ENCODE results near the gene TMOD4.

The TMOD4 gene

GRCh38 chr1:151142411-151143056 is 33.2 kb downstream of the TMOD4 start:
- no peak overlapping the region for H3K9ac ChIP-seq (ENCODE audit: low read depth, low read length)
- WGBS: 93% methylated on average over 4 of the region's 5 CpGs
- H3K27ac ChIP-seq (ENCODE audit: low read depth, low read length): no peak overlapping the region
- H3K4me3 ChIP-seq (ENCODE audit: low read length): no peak overlapping the region
- H3K27me3 ChIP-seq (ENCODE audit: insufficient read depth, low read length): peaks cover 19% of the 10 kb centered on the region
- H3K36me3 ChIP-seq (ENCODE audit: insufficient read depth, low read length): peaks cover 11% of the 10 kb centered on the region
- peaks cover 28% of the 10 kb centered on the region for H3K4me1 ChIP-seq (ENCODE audit: insufficient read depth, low read length)
- H3K9me3 ChIP-seq (ENCODE audit: insufficient read depth, low read depth, low read length): no peaks in the 10 kb centered on the region

- 93% methylated on average over 7 of the region's 7 CpGs for WGBS
- H3K4me3 ChIP-seq (ENCODE audit: low read length): no peak overlapping the region
- H3K36me3 ChIP-seq (ENCODE audit: insufficient read depth, low read length): peaks cover 31% of the 10 kb centered on the region
- peaks cover 10% of the 10 kb centered on the region for H3K27me3 ChIP-seq (ENCODE audit: insufficient read depth, low read length)
- H3K27ac ChIP-seq (ENCODE audit: low read depth, low read length): no peak overlapping the region
- H3K4me1 ChIP-seq (ENCODE audit: insufficient read depth, low read length): 0 out of 2 replicates have a peak, but pooled peaks cover 4% of the 10 kb centered on the region
- no peaks in the 10 kb centered on the region for H3K9me3 ChIP-seq (ENCODE audit: insufficient read depth, low read depth, low read length)
- no peak overlapping the region for H3K9ac ChIP-seq (ENCODE audit: low read depth, low read length)
These were observed 38.0 kb downstream of the TMOD4 start for GRCh38 chr1:151137789-151138188.

GRCh38 chr1:151135433-151136385 is 40.1 kb downstream of the TMOD4 start:
- Histone ChIP-seq H3K9me3 (ENCODE audit: insufficient read depth, low read depth, low read length) (no peaks in the 10 kb centered on the region), H3K27ac (ENCODE audit: low read depth, low read length) (no peak overlapping the region), H3K4me3 (ENCODE audit: low read length) (no peak overlapping the region), H3K4me1 (ENCODE audit: insufficient read depth, low read length) (peaks cover 3% of the 10 kb centered on the region; the same call in 1 of the 2 replicates), H3K27me3 (ENCODE audit: insufficient read depth, low read length) (peaks cover 23% of the 10 kb centered on the region), H3K9ac (ENCODE audit: low read depth, low read length) (no peak overlapping the region), H3K36me3 (ENCODE audit: insufficient read depth, low read length) (peaks cover 31% of the 10 kb centered on the region)
- 91% methylated on average over 12 of the region's 12 CpGs for WGBS

- peaks cover 3% of the 10 kb centered on the region; the same call in 1 of the 2 replicates for H3K4me1 ChIP-seq (ENCODE audit: insufficient read depth, low read length)
- no peak overlapping the region for H3K9ac ChIP-seq (ENCODE audit: low read depth, low read length)
- no peak overlapping the region for H3K27ac ChIP-seq (ENCODE audit: low read depth, low read length)
- H3K36me3 ChIP-seq (ENCODE audit: insufficient read depth, low read length): peaks cover 28% of the 10 kb centered on the region
- H3K4me3 ChIP-seq (ENCODE audit: low read length): no peak overlapping the region
- 93% methylated on average over 7 of the region's 7 CpGs for WGBS
- peaks cover 23% of the 10 kb centered on the region for H3K27me3 ChIP-seq (ENCODE audit: insufficient read depth, low read length)
- no peaks in the 10 kb centered on the region for H3K9me3 ChIP-seq (ENCODE audit: insufficient read depth, low read depth, low read length)
These were observed 40.8 kb downstream of the TMOD4 start for GRCh38 chr1:151134991-151135390.

- no peak overlapping the region for H3K9ac ChIP-seq (ENCODE audit: low read depth, low read length)
- H3K27me3 ChIP-seq (ENCODE audit: insufficient read depth, low read length): peaks cover 23% of the 10 kb centered on the region
- no peaks in the 10 kb centered on the region for H3K9me3 ChIP-seq (ENCODE audit: insufficient read depth, low read depth, low read length)
- no peak overlapping the region for H3K4me3 ChIP-seq (ENCODE audit: low read length)
- peaks cover 3% of the 10 kb centered on the region; the same call in 1 of the 2 replicates for H3K4me1 ChIP-seq (ENCODE audit: insufficient read depth, low read length)
- H3K36me3 ChIP-seq (ENCODE audit: insufficient read depth, low read length): peaks cover 26% of the 10 kb centered on the region
- H3K27ac ChIP-seq (ENCODE audit: low read depth, low read length): no peak overlapping the region
- WGBS: 90% methylated on average over 2 of the region's 3 CpGs
These were observed 41.4 kb downstream of the TMOD4 start for GRCh38 chr1:151134396-151134795.

- peak overlapping the region; percentile 56 for H3K4me3 ChIP-seq (ENCODE audit: low read length)
- H3K36me3 ChIP-seq (ENCODE audit: insufficient read depth, low read length): peaks cover 20% of the 10 kb centered on the region
- H3K9ac ChIP-seq (ENCODE audit: low read depth, low read length): no peak overlapping the region
- H3K9me3 ChIP-seq (ENCODE audit: insufficient read depth, low read depth, low read length): no peaks in the 10 kb centered on the region
- H3K27ac ChIP-seq (ENCODE audit: low read depth, low read length): no peak overlapping the region
- peaks cover 23% of the 10 kb centered on the region for H3K27me3 ChIP-seq (ENCODE audit: insufficient read depth, low read length)
- peaks cover 3% of the 10 kb centered on the region; the same call in 1 of the 2 replicates for H3K4me1 ChIP-seq (ENCODE audit: insufficient read depth, low read length)
- WGBS: 60% methylated on average over 65 of the region's 65 CpGs
These were observed 42.6 kb downstream of the TMOD4 start for GRCh38 chr1:151133018-151133806.

GRCh38 chr1:151132335-151133017 is 43.3 kb downstream of the TMOD4 start:
- peak overlapping the region; percentile 56 for H3K4me3 ChIP-seq (ENCODE audit: low read length)
- H3K27ac ChIP-seq (ENCODE audit: low read depth, low read length): peak overlapping the region; percentile 44; the same call in 1 of the 2 replicates
- H3K36me3 ChIP-seq (ENCODE audit: insufficient read depth, low read length): peaks cover 20% of the 10 kb centered on the region
- peaks cover 3% of the 10 kb centered on the region; the same call in 1 of the 2 replicates for H3K4me1 ChIP-seq (ENCODE audit: insufficient read depth, low read length)
- 61% methylated on average over 74 of the region's 74 CpGs for whole genome bisulfite sequencing
- peaks cover 23% of the 10 kb centered on the region for H3K27me3 ChIP-seq (ENCODE audit: insufficient read depth, low read length)
- H3K9ac ChIP-seq (ENCODE audit: low read depth, low read length): peak overlapping the region; percentile 56
- H3K9me3 ChIP-seq (ENCODE audit: insufficient read depth, low read depth, low read length): no peaks in the 10 kb centered on the region

- peaks cover 23% of the 10 kb centered on the region for H3K27me3 ChIP-seq (ENCODE audit: insufficient read depth, low read length)
- H3K4me1 ChIP-seq (ENCODE audit: insufficient read depth, low read length): peaks cover 3% of the 10 kb centered on the region; the same call in 1 of the 2 replicates
- WGBS: 19% methylated on average over 39 of the region's 39 CpGs
- peaks cover 18% of the 10 kb centered on the region for H3K36me3 ChIP-seq (ENCODE audit: insufficient read depth, low read length)
- peak overlapping the region; percentile 44; the same call in 1 of the 2 replicates for H3K27ac ChIP-seq (ENCODE audit: low read depth, low read length)
- no peaks in the 10 kb centered on the region for H3K9me3 ChIP-seq (ENCODE audit: insufficient read depth, low read depth, low read length)
- peak overlapping the region; percentile 56 for H3K4me3 ChIP-seq (ENCODE audit: low read length)
- H3K9ac ChIP-seq (ENCODE audit: low read depth, low read length): peak overlapping the region; percentile 56
These were observed 44.0 kb downstream of the TMOD4 start for GRCh38 chr1:151131701-151132334.

GRCh38 chr1:151130987-151131586 is 44.7 kb downstream of the TMOD4 start:
- Histone ChIP-seq H3K9ac (ENCODE audit: low read depth, low read length) (peak overlapping the region; percentile 57), H3K36me3 (ENCODE audit: insufficient read depth, low read length) (peaks cover 14% of the 10 kb centered on the region; the same call in 1 of the 2 replicates), H3K4me3 (ENCODE audit: low read length) (peak overlapping the region; percentile 56), H3K9me3 (ENCODE audit: insufficient read depth, low read depth, low read length) (no peaks in the 10 kb centered on the region), H3K27me3 (ENCODE audit: insufficient read depth, low read length) (peaks cover 23% of the 10 kb centered on the region), H3K27ac (ENCODE audit: low read depth, low read length) (peak overlapping the region; percentile 55; the same call in 1 of the 2 replicates), H3K4me1 (ENCODE audit: insufficient read depth, low read length) (peaks cover 3% of the 10 kb centered on the region; the same call in 1 of the 2 replicates)
- WGBS: 11% methylated on average over 45 of the region's 45 CpGs
